Neural progenitor cell (in vitro differentiated cells): ENCODE results near the gene SYT17.

ENCODE experiments used
- EZH2phosphoT487 ChIP-seq: fragments of 200-600 bp; sonication (generic); IDR thresholded peaks from 2 replicates; pipeline ENCODE4 v1.6.1; 2017; ENCODE audit warnings: antibody characterized with exemption
- TF ChIP-seq, protein P1 (sequence below): fragments of 200-600 bp; sonication (generic); IDR thresholded peaks from 2 replicates; pipeline ENCODE4 v1.5.1; 2017; ENCODE audit warnings: antibody characterized with exemption, mild to moderate bottlenecking

DNA sequence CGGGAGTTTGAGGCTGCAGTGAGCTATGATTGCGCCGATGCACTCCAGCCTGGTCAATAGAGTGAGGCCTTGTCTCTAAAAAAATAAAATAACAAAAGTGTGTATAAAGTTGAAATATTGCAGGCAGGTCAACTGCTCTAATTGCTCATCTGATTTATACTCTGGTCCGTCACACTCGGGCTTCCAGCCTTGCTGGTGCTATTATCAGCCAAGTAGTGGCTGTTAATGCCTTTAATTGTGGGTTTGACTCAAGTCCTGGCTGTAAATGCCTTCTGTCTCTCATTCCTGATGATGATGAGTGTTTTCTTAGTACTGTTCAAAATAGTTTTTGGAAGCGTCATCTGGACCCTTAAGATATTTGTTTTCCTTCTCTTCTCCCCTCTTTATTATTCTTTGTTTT lies 18.4 kb downstream of the SYT17 start:
- TF ChIP-seq, protein P1, sequence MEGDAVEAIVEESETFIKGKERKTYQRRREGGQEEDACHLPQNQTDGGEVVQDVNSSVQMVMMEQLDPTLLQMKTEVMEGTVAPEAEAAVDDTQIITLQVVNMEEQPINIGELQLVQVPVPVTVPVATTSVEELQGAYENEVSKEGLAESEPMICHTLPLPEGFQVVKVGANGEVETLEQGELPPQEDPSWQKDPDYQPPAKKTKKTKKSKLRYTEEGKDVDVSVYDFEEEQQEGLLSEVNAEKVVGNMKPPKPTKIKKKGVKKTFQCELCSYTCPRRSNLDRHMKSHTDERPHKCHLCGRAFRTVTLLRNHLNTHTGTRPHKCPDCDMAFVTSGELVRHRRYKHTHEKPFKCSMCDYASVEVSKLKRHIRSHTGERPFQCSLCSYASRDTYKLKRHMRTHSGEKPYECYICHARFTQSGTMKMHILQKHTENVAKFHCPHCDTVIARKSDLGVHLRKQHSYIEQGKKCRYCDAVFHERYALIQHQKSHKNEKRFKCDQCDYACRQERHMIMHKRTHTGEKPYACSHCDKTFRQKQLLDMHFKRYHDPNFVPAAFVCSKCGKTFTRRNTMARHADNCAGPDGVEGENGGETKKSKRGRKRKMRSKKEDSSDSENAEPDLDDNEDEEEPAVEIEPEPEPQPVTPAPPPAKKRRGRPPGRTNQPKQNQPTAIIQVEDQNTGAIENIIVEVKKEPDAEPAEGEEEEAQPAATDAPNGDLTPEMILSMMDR = no peak
- TF ChIP-seq EZH2phosphoT487 = no peak
